ENCODE measurements around the gene KIF26A. TPM values are rescaled to one million over a fixed set of nuclear protein-coding genes. Genes with fewer than 3 reads are reported as not detected.

KIF26A gene
- total RNA-seq, 1 donor: not detected

DNA sequence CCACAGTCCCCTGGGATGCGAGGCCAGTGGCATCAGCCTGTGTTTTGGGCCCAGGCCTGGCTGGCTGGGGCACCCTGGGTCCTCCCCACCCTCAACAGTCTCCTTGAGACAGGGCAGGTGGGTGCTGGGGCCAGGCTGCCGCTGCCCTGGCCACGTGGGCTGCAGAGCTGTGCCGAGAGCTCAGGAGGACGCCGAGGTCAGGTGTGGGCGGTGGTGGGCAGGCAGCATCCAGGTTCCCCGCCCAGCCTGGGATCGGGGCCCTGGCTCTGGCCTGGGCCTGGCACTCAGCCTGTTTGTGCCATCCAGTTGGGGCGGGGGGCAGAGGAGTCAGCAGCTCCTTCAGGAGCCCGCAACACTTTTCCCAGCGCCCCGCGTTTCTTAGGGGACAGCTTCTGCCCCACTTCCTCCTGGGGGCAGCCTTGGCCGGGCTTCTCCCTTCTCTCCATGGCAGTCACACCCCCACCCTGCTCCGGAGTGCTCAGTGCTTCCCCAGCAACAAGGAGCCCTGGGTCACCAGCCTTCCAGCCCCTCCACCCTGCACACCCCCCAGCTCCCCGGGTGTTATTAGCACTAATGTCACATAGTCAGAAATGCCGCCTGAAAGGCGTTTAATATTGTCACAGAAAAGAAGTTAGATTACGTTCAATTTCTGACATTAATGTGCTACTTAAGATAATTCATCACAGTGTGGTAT lies 30.8 kb downstream of the KIF26A start:
- no peak overlapping the region for H3K27ac ChIP-seq (ENCODE audit: low read depth, low read length)
- H3K4me3 ChIP-seq (ENCODE audit: insufficient read depth, low read length): no peak overlapping the region
- no peaks in the 10 kb centered on the region for H3K27me3 ChIP-seq (ENCODE audit: insufficient read depth, low read length)
- no peaks in the 10 kb centered on the region for H3K36me3 ChIP-seq (ENCODE audit: insufficient read depth, low read length)
- H3K4me2 ChIP-seq (ENCODE audit: insufficient read depth, low read length): no peak overlapping the region
- DNase-seq (ENCODE audit: insufficient read length, low spot score, missing footprints): no peak
- no peak overlapping the region for H2AFZ ChIP-seq (ENCODE audit: low read length)
- no peaks in the 10 kb centered on the region for H3K9me3 ChIP-seq (ENCODE audit: low read depth, low read length)
- no peaks in the 10 kb centered on the region for H3K79me2 ChIP-seq (ENCODE audit: insufficient read depth, low read length)
- no peaks in the 10 kb centered on the region for H4K20me1 ChIP-seq (ENCODE audit: insufficient read depth, low read length)
- no peaks in the 10 kb centered on the region for H3K4me1 ChIP-seq (ENCODE audit: insufficient read depth, low read length)
- TF ChIP-seq, protein P1, sequence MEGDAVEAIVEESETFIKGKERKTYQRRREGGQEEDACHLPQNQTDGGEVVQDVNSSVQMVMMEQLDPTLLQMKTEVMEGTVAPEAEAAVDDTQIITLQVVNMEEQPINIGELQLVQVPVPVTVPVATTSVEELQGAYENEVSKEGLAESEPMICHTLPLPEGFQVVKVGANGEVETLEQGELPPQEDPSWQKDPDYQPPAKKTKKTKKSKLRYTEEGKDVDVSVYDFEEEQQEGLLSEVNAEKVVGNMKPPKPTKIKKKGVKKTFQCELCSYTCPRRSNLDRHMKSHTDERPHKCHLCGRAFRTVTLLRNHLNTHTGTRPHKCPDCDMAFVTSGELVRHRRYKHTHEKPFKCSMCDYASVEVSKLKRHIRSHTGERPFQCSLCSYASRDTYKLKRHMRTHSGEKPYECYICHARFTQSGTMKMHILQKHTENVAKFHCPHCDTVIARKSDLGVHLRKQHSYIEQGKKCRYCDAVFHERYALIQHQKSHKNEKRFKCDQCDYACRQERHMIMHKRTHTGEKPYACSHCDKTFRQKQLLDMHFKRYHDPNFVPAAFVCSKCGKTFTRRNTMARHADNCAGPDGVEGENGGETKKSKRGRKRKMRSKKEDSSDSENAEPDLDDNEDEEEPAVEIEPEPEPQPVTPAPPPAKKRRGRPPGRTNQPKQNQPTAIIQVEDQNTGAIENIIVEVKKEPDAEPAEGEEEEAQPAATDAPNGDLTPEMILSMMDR (IDR thresholded peaks at IDR 0.05; ENCODE audit: extremely low read depth, low read depth, low read length): no peak

DNA sequence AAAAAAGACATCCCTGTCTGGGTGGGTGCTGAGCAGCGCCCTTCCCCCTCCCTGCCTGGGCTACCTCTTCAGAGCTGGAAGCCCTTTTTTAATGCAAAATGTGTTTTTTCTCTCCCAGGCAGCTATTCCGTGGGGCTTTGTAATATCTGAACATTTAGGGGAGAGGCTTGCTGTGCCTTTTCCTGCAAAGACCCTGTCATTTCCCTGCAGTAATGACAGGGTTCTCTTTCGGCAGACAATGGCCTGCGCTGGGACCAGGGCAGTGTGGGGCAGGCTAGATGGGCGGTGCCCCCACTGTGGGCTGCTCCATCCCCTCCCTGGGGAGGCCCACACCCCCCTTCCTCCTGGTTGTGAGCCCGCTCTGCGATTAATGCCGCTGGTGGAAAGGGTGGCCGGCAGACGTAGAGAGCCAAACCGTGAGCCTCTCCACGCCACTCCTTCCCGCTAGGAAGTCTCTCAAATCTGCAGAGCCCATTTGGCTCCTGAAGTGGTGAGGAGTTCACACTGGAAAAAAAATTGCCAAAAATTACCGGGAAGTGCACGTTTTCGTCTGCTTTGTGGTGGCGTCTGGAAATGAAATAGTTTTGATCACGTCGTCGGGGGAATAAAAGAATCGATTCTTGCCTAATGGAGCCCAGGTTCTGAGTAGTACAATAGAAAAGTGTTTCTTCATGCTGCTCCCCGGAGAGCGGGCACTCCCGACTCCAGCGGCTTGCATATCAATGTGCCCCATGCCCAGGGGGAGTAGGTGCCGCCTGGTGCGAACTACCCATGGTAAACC lies 31.5 kb downstream of the KIF26A start:
- H3K9me3 ChIP-seq (ENCODE audit: low read depth, low read length): no peaks in the 10 kb centered on the region
- DNase-seq (ENCODE audit: insufficient read length, low spot score, missing footprints): no peak
- no peaks in the 10 kb centered on the region for H3K79me2 ChIP-seq (ENCODE audit: insufficient read depth, low read length)
- no peaks in the 10 kb centered on the region for H3K4me1 ChIP-seq (ENCODE audit: insufficient read depth, low read length)
- H3K27me3 ChIP-seq (ENCODE audit: insufficient read depth, low read length): no peaks in the 10 kb centered on the region
- H4K20me1 ChIP-seq (ENCODE audit: insufficient read depth, low read length): no peaks in the 10 kb centered on the region
- no peak overlapping the region for H2AFZ ChIP-seq (ENCODE audit: low read length)
- no peak overlapping the region for H3K27ac ChIP-seq (ENCODE audit: low read depth, low read length)
- no peaks in the 10 kb centered on the region for H3K36me3 ChIP-seq (ENCODE audit: insufficient read depth, low read length)
- no peak overlapping the region for H3K4me2 ChIP-seq (ENCODE audit: insufficient read depth, low read length)
- H3K4me3 ChIP-seq (ENCODE audit: insufficient read depth, low read length): no peak overlapping the region
- TF ChIP-seq, protein P1 (IDR thresholded peaks at IDR 0.05; ENCODE audit: extremely low read depth, low read depth, low read length): no peak

DNA sequence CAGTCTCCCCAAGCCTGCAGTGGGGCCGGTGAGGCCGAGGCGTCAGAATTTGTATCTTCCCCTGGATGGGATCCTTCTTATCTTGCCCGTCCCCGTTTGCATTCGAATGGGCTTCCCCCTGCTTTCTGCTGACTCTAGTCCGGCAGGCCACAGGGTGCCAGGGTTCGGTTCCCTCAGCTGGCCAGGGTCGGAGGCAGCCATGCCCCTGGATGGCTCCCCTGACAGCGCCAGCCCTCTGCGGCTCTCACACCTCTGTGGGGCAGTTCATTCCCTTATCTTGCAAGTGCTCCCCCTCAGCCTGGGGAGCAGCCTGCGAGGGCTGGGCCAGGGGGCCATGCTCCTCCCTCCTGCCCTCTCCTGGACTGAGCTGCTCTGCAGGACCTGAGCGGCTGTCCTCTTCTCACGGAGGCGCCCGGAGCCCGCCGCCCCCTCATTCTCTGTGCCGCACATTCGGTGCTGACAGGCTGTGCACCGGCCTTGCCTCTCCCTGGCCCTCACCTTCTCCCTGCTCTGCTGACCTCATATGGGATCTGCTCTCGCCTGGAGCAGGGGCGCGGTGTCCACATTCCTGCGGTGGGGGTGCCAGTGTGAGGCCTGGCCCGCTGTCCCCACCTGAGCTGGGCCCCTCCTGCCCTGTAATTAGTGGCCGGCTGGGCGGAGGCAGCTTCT lies 32.8 kb downstream of the KIF26A start:
- TF ChIP-seq, protein P1 (IDR thresholded peaks at IDR 0.05; ENCODE audit: extremely low read depth, low read depth, low read length): no peak
- no peak overlapping the region for H3K27ac ChIP-seq (ENCODE audit: low read depth, low read length)
- H3K4me2 ChIP-seq (ENCODE audit: insufficient read depth, low read length): no peak overlapping the region
- H3K9me3 ChIP-seq (ENCODE audit: low read depth, low read length): no peaks in the 10 kb centered on the region
- H3K36me3 ChIP-seq (ENCODE audit: insufficient read depth, low read length): no peaks in the 10 kb centered on the region
- no peaks in the 10 kb centered on the region for H3K79me2 ChIP-seq (ENCODE audit: insufficient read depth, low read length)
- no peaks in the 10 kb centered on the region for H3K4me1 ChIP-seq (ENCODE audit: insufficient read depth, low read length)
- H2AFZ ChIP-seq (ENCODE audit: low read length): no peak overlapping the region
- no peaks in the 10 kb centered on the region for H3K27me3 ChIP-seq (ENCODE audit: insufficient read depth, low read length)
- H3K4me3 ChIP-seq (ENCODE audit: insufficient read depth, low read length): no peak overlapping the region
- DNase-seq (ENCODE audit: insufficient read length, low spot score, missing footprints): no peak
- H4K20me1 ChIP-seq (ENCODE audit: insufficient read depth, low read length): no peaks in the 10 kb centered on the region

DNA sequence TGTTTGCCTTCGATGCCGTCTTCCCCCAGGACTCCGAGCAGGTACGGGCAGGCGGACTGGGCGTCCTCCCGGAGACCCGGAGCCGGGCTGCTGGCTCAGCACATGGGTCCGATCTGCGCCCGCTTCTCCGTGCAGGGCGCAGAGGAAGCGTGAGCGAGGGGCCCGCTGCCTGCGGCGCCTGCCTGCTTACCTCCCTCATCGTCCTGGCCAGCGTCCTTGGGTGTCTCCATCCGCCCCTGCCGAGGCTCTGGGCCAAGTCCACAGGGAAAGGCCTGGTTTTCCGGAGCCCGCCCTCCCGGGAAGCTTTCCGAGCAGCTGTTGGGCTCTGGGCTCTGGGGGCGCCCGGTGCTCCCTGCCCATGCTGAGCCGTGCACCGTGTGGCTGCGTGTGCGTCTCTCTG lies 33.5 kb downstream of the KIF26A start:
- no peak overlapping the region for H3K27ac ChIP-seq (ENCODE audit: low read depth, low read length)
- TF ChIP-seq, protein P1 (IDR thresholded peaks at IDR 0.05; ENCODE audit: extremely low read depth, low read depth, low read length): no peak
- H3K9me3 ChIP-seq (ENCODE audit: low read depth, low read length): no peaks in the 10 kb centered on the region
- no peak overlapping the region for H2AFZ ChIP-seq (ENCODE audit: low read length)
- H3K36me3 ChIP-seq (ENCODE audit: insufficient read depth, low read length): no peaks in the 10 kb centered on the region
- no peaks in the 10 kb centered on the region for H4K20me1 ChIP-seq (ENCODE audit: insufficient read depth, low read length)
- H3K27me3 ChIP-seq (ENCODE audit: insufficient read depth, low read length): no peaks in the 10 kb centered on the region
- H3K4me1 ChIP-seq (ENCODE audit: insufficient read depth, low read length): no peaks in the 10 kb centered on the region
- no peak overlapping the region for H3K4me3 ChIP-seq (ENCODE audit: insufficient read depth, low read length)
- DNase-seq (ENCODE audit: insufficient read length, low spot score, missing footprints): no peak
- no peak overlapping the region for H3K4me2 ChIP-seq (ENCODE audit: insufficient read depth, low read length)
- H3K79me2 ChIP-seq (ENCODE audit: insufficient read depth, low read length): no peaks in the 10 kb centered on the region
